ENCODE results near the gene RIN3. TPM values are rescaled to one million over a fixed set of nuclear protein-coding genes. Genes with fewer than 3 reads are reported as not detected.

Gene RIN3
- total RNA-seq, 1 donor from 2014 or later: 12.7 TPM

GRCh38 chr14:92516344-92516965 lies 2.9 kb downstream of the RIN3 start:
- Mint-ChIP-seq H3K27ac (ENCODE audit: unreplicated experiment) (no peak overlapping the region), H3K36me3 (ENCODE audit: low read depth) (peaks cover 3% of the 10 kb centered on the region), H3K4me1 (peaks cover 10% of the 10 kb centered on the region), H3K9me3 (no peaks in the 10 kb centered on the region), H3K4me3 (no peak overlapping the region), H3K27me3 (ENCODE audit: low read depth) (peaks cover 22% of the 10 kb centered on the region)
- TF ChIP-seq CTCF (conservative IDR thresholded peaks at IDR 0.05): no peak
- DNase-seq (ENCODE audit: low read depth, low spot score): no peak

- H3K4me1 Mint-ChIP-seq: peaks cover 10% of the 10 kb centered on the region
- DNase-seq (ENCODE audit: low read depth, low spot score): no peak
- no peaks in the 10 kb centered on the region for H3K9me3 Mint-ChIP-seq
- H3K27ac Mint-ChIP-seq (ENCODE audit: unreplicated experiment): no peak overlapping the region
- H3K4me3 Mint-ChIP-seq: no peak overlapping the region
- H3K36me3 Mint-ChIP-seq (ENCODE audit: low read depth): peaks cover 3% of the 10 kb centered on the region
- no peak for TF ChIP-seq CTCF (conservative IDR thresholded peaks at IDR 0.05)
- peaks cover 22% of the 10 kb centered on the region for H3K27me3 Mint-ChIP-seq (ENCODE audit: low read depth)
Observed at GRCh38 chr14:92516966-92517506, 3.5 kb downstream of the RIN3 start.

- Mint-ChIP-seq H3K4me3 (peak overlapping the region; percentile 32), H3K9me3 (no peaks in the 10 kb centered on the region), H3K36me3 (ENCODE audit: low read depth) (peaks cover 3% of the 10 kb centered on the region), H3K27me3 (ENCODE audit: low read depth) (peaks cover 15% of the 10 kb centered on the region), H3K27ac (ENCODE audit: unreplicated experiment) (peak overlapping the region; percentile 46), H3K4me1 (peaks cover 6% of the 10 kb centered on the region)
- DNase-seq (ENCODE audit: low read depth, low spot score): no peak
- no peak for TF ChIP-seq CTCF (conservative IDR thresholded peaks at IDR 0.05)
Observed at GRCh38 chr14:92517761-92518160, 4.2 kb downstream of the RIN3 start.

GRCh38 chr14:92519246-92520101 lies 5.9 kb downstream of the RIN3 start:
- Mint-ChIP-seq H3K9me3 (no peaks in the 10 kb centered on the region), H3K27ac (ENCODE audit: unreplicated experiment) (peak overlapping the region; percentile 27), H3K36me3 (ENCODE audit: low read depth) (peaks cover 3% of the 10 kb centered on the region), H3K4me1 (peaks cover 6% of the 10 kb centered on the region), H3K4me3 (no peak overlapping the region), H3K27me3 (ENCODE audit: low read depth) (peaks cover 14% of the 10 kb centered on the region)
- DNase-seq (ENCODE audit: low read depth, low spot score): no peak
- TF ChIP-seq CTCF (conservative IDR thresholded peaks at IDR 0.05): no peak

- Mint-ChIP-seq H3K9me3 (no peaks in the 10 kb centered on the region), H3K4me3 (no peak overlapping the region), H3K27ac (ENCODE audit: unreplicated experiment) (no peak overlapping the region), H3K36me3 (ENCODE audit: low read depth) (peaks cover 3% of the 10 kb centered on the region), H3K4me1 (peaks cover 5% of the 10 kb centered on the region), H3K27me3 (ENCODE audit: low read depth) (peaks cover 5% of the 10 kb centered on the region)
- DNase-seq (ENCODE audit: low read depth, low spot score): no peak
- no peak for TF ChIP-seq CTCF (conservative IDR thresholded peaks at IDR 0.05)
Observed at GRCh38 chr14:92520102-92521057, 6.8 kb downstream of the RIN3 start.

All from neural crest cell (in vitro differentiated cells).